ENCODE results near the gene TFR2. TPM values are rescaled to one million over a fixed set of nuclear protein-coding genes. Genes with fewer than 3 reads are reported as not detected.
A peak's percentile ranks its signal among the peaks of the same experiment; 100 is the strongest.

Gene TFR2
- total RNA-seq, 1 experiment from 2014 or later, result 5.7 TPM

DNA sequence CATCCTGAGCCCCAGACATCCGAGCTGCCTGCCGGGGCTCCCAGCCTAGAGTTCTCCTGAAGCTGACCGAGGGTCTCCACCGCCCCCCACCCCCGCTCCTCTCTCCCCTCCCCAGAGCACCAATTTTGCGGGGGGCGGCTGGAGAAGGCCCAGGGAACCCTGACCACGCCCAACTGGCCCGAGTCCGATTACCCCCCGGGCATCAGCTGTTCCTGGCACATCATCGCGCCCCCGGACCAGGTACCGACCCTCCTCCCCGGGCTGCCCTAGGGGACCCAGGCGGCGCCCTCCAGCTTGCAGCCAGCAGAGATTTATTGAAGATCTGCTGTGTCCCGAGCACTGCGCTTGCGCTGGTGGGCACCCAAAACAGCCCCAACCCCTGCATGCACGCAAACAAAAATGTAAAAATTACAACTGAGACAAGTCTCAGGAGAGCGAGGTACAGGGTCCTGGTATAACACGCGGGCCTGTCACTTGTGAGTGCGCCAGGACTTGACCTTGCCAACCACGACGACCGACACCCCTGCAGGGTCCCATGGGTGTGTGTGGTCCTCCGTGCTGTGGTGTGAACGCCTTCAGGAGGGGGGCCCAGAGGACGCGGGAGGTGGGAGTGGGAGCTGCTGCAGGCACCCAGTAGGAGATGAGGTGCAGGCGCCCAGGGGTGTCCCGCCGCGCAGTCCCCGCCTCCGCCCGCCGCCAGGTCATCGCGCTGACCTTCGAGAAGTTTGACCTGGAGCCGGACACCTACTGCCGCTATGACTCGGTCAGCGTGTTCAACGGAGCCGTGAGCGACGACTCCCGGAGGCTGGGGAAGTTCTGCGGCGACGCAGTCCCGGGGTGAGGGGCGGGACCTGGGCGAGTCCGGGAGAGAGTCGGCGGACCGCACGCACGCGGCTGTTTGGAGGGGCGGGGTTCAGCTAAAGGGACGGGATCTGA, 36.1 kb downstream of the TFR2 start:
- H3K9me3 Mint-ChIP-seq, result no peaks in the 10 kb centered on the region
- H3K4me3 Mint-ChIP-seq, result peak overlapping the region; percentile 84
- no peak overlapping the region for H3K27ac Mint-ChIP-seq
- TF ChIP-seq, protein P1, sequence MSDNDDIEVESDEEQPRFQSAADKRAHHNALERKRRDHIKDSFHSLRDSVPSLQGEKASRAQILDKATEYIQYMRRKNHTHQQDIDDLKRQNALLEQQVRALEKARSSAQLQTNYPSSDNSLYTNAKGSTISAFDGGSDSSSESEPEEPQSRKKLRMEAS (CRISPR knock-in tag; IDR thresholded peaks at IDR 0.05), result peak; percentile 70
- TF ChIP-seq, protein P2, sequence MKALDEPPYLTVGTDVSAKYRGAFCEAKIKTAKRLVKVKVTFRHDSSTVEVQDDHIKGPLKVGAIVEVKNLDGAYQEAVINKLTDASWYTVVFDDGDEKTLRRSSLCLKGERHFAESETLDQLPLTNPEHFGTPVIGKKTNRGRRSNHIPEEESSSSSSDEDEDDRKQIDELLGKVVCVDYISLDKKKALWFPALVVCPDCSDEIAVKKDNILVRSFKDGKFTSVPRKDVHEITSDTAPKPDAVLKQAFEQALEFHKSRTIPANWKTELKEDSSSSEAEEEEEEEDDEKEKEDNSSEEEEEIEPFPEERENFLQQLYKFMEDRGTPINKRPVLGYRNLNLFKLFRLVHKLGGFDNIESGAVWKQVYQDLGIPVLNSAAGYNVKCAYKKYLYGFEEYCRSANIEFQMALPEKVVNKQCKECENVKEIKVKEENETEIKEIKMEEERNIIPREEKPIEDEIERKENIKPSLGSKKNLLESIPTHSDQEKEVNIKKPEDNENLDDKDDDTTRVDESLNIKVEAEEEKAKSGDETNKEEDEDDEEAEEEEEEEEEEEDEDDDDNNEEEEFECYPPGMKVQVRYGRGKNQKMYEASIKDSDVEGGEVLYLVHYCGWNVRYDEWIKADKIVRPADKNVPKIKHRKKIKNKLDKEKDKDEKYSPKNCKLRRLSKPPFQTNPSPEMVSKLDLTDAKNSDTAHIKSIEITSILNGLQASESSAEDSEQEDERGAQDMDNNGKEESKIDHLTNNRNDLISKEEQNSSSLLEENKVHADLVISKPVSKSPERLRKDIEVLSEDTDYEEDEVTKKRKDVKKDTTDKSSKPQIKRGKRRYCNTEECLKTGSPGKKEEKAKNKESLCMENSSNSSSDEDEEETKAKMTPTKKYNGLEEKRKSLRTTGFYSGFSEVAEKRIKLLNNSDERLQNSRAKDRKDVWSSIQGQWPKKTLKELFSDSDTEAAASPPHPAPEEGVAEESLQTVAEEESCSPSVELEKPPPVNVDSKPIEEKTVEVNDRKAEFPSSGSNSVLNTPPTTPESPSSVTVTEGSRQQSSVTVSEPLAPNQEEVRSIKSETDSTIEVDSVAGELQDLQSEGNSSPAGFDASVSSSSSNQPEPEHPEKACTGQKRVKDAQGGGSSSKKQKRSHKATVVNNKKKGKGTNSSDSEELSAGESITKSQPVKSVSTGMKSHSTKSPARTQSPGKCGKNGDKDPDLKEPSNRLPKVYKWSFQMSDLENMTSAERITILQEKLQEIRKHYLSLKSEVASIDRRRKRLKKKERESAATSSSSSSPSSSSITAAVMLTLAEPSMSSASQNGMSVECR (CRISPR knock-in tag; IDR thresholded peaks at IDR 0.05; ENCODE audit: borderline replicate concordance), result peak; percentile 47; the same call in 1 of the 2 replicates
- TF ChIP-seq TP53 (CRISPR knock-in tag; IDR thresholded peaks at IDR 0.05), result 0 out of 2 replicates have a peak, but pooled peaks have one; percentile 32
- TF ChIP-seq ELF4 (CRISPR knock-in tag; IDR thresholded peaks at IDR 0.05; ENCODE audit: low read depth), result no peak
- TF ChIP-seq RELA (CRISPR knock-in tag; IDR thresholded peaks at IDR 0.05; ENCODE audit: borderline replicate concordance), result 0 out of 2 replicates have a peak, but pooled peaks have one; percentile 12
- no peak for TF ChIP-seq GRHL2 (CRISPR knock-in tag; IDR thresholded peaks at IDR 0.05; ENCODE audit: insufficient replicate concordance, severe bottlenecking)
- no peak for TF ChIP-seq ETV6 (CRISPR knock-in tag; IDR thresholded peaks at IDR 0.05)
- TF ChIP-seq MXD4 (CRISPR knock-in tag; IDR thresholded peaks at IDR 0.05; ENCODE audit: borderline replicate concordance), result no peak
- TF ChIP-seq SP1 (CRISPR knock-in tag; conservative IDR thresholded peaks at IDR 0.05), result 0 out of 2 replicates have a peak, but pooled peaks have one; percentile 4
- TF ChIP-seq FOXP1 (CRISPR knock-in tag; IDR thresholded peaks at IDR 0.05; ENCODE audit: borderline replicate concordance), result no peak
- TF ChIP-seq, protein P3, sequence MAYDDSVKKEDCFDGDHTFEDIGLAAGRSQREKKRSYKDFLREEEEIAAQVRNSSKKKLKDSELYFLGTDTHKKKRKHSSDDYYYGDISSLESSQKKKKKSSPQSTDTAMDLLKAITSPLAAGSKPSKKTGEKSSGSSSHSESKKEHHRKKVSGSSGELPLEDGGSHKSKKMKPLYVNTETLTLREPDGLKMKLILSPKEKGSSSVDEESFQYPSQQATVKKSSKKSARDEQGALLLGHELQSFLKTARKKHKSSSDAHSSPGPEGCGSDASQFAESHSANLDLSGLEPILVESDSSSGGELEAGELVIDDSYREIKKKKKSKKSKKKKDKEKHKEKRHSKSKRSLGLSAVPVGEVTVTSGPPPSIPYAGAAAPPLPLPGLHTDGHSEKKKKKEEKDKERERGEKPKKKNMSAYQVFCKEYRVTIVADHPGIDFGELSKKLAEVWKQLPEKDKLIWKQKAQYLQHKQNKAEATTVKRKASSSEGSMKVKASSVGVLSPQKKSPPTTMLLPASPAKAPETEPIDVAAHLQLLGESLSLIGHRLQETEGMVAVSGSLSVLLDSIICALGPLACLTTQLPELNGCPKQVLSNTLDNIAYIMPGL (CRISPR knock-in tag; IDR thresholded peaks at IDR 0.05), result no peak
- TF ChIP-seq, protein P4, sequence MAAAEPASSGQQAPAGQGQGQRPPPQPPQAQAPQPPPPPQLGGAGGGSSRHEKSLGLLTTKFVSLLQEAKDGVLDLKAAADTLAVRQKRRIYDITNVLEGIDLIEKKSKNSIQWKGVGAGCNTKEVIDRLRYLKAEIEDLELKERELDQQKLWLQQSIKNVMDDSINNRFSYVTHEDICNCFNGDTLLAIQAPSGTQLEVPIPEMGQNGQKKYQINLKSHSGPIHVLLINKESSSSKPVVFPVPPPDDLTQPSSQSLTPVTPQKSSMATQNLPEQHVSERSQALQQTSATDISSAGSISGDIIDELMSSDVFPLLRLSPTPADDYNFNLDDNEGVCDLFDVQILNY (CRISPR knock-in tag; IDR thresholded peaks at IDR 0.05), result no peak
- TF ChIP-seq, protein P5, sequence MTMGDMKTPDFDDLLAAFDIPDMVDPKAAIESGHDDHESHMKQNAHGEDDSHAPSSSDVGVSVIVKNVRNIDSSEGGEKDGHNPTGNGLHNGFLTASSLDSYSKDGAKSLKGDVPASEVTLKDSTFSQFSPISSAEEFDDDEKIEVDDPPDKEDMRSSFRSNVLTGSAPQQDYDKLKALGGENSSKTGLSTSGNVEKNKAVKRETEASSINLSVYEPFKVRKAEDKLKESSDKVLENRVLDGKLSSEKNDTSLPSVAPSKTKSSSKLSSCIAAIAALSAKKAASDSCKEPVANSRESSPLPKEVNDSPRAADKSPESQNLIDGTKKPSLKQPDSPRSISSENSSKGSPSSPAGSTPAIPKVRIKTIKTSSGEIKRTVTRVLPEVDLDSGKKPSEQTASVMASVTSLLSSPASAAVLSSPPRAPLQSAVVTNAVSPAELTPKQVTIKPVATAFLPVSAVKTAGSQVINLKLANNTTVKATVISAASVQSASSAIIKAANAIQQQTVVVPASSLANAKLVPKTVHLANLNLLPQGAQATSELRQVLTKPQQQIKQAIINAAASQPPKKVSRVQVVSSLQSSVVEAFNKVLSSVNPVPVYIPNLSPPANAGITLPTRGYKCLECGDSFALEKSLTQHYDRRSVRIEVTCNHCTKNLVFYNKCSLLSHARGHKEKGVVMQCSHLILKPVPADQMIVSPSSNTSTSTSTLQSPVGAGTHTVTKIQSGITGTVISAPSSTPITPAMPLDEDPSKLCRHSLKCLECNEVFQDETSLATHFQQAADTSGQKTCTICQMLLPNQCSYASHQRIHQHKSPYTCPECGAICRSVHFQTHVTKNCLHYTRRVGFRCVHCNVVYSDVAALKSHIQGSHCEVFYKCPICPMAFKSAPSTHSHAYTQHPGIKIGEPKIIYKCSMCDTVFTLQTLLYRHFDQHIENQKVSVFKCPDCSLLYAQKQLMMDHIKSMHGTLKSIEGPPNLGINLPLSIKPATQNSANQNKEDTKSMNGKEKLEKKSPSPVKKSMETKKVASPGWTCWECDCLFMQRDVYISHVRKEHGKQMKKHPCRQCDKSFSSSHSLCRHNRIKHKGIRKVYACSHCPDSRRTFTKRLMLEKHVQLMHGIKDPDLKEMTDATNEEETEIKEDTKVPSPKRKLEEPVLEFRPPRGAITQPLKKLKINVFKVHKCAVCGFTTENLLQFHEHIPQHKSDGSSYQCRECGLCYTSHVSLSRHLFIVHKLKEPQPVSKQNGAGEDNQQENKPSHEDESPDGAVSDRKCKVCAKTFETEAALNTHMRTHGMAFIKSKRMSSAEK (CRISPR knock-in tag; IDR thresholded peaks at IDR 0.05; ENCODE audit: borderline replicate concordance), result no peak
- ATAC-seq (peak; percentile 2; the same call in 1 of the 2 replicates), DNase-seq (ENCODE audit: low spot score) (peak; percentile 76)
- CTCF ChIA-PET, result interaction anchor here (0.6 to 5.8 kb wide), 15 partner anchors 8 to 149 kb away, joined by 3 to 67 read pairs (median 4); partner anchors contain the start of genes FBXO24, LRCH4 and POP7
- H3K4me1 Mint-ChIP-seq, result peaks cover 42% of the 10 kb centered on the region
- H3K27me3 Mint-ChIP-seq (ENCODE audit: low read depth), result peaks cover 13% of the 10 kb centered on the region
- POLR2A ChIA-PET, result interaction anchor here (0.6 to 3.0 kb wide), 4 partner anchors 19 to 101 kb away, joined by 4 to 9 read pairs (median 7); partner anchors contain the start of genes FBXO24, LRCH4 and POP7
- H3K36me3 Mint-ChIP-seq, result peaks cover 8% of the 10 kb centered on the region
